ES-I3 (cell line): Measurements from ENCODE around the gene CNTNAP3B.
"Not testable (repeated sequence)": the region's sequence is repeated elsewhere in the genome, so short reads cannot be mapped to it uniquely, and the experiment has no call there.

Experiments
- H3K36me3 ChIP-seq: 2 replicates; pipeline ENCODE4 v1.6.1; 2013; ENCODE audit warnings: mild to moderate bottlenecking, low read length, control low read depth, moderate library complexity; ENCODE audit not compliant: insufficient read depth
- H3K4me1 ChIP-seq: 2 replicates; pipeline ENCODE4 v1.6.1; 2013; ENCODE audit warnings: mild to moderate bottlenecking, control low read depth, low read length; ENCODE audit not compliant: insufficient read depth
- H3K9ac ChIP-seq: 2 replicates; pipeline ENCODE4 v1.6.1; 2013; ENCODE audit warnings: low read depth, mild to moderate bottlenecking, low read length, moderate library complexity
- H3K9me3 ChIP-seq: 2 replicates; pipeline ENCODE4 v1.6.1; 2013; ENCODE audit warnings: mild to moderate bottlenecking, low read length, moderate library complexity; ENCODE audit not compliant: control insufficient read depth, insufficient read depth

The CNTNAP3B gene

GRCh38 chr9:42129073-42129729, at the start of gene CNTNAP3B:
TSS of gene CNTNAP3B (minus strand) at chr9:42129426. CDS start at chr9:42129094, 332 bp downstream.
- H3K4me1 ChIP-seq, H3K36me3 ChIP-seq, H3K9me3 ChIP-seq, H3K9ac ChIP-seq: not testable (repeated sequence)

- H3K9me3 ChIP-seq, H3K9ac ChIP-seq, H3K4me1 ChIP-seq, H3K36me3 ChIP-seq: not testable (repeated sequence)
These were observed 31.1 kb upstream of the CNTNAP3B start for GRCh38 chr9:42160299-42160698.

- H3K4me1 ChIP-seq, H3K9ac ChIP-seq, H3K9me3 ChIP-seq, H3K36me3 ChIP-seq: not testable (repeated sequence)
These were observed 2.0 kb downstream of the CNTNAP3B start for GRCh38 chr9:42127056-42127841.

GRCh38 chr9:42121007-42121406, 8.2 kb downstream of the CNTNAP3B start:
- H3K9me3 ChIP-seq, H3K4me1 ChIP-seq, H3K36me3 ChIP-seq, H3K9ac ChIP-seq: not testable (repeated sequence)

GRCh38 chr9:42095929-42096328, 33.3 kb downstream of the CNTNAP3B start:
- not testable (repeated sequence) for H3K36me3 ChIP-seq, H3K9ac ChIP-seq, H3K9me3 ChIP-seq, H3K4me1 ChIP-seq

- H3K4me1 ChIP-seq, H3K36me3 ChIP-seq, H3K9ac ChIP-seq, H3K9me3 ChIP-seq: not testable (repeated sequence)
These were observed 44.7 kb downstream of the CNTNAP3B start for GRCh38 chr9:42084559-42084952.

- not testable (repeated sequence) for H3K4me1 ChIP-seq, H3K9ac ChIP-seq, H3K9me3 ChIP-seq, H3K36me3 ChIP-seq
These were observed 45.2 kb downstream of the CNTNAP3B start for GRCh38 chr9:42083877-42084558.

- not testable (repeated sequence) for H3K9me3 ChIP-seq, H3K9ac ChIP-seq, H3K4me1 ChIP-seq, H3K36me3 ChIP-seq
These were observed 48.9 kb downstream of the CNTNAP3B start for GRCh38 chr9:42080376-42080775.

GRCh38 chr9:42074868-42075267, 54.4 kb downstream of the CNTNAP3B start:
- H3K9me3 ChIP-seq, H3K36me3 ChIP-seq, H3K9ac ChIP-seq, H3K4me1 ChIP-seq: not testable (repeated sequence)

GRCh38 chr9:42071026-42071425, 58.2 kb downstream of the CNTNAP3B start:
- H3K4me1 ChIP-seq, H3K9ac ChIP-seq, H3K36me3 ChIP-seq, H3K9me3 ChIP-seq: not testable (repeated sequence)

- not testable (repeated sequence) for H3K36me3 ChIP-seq, H3K9me3 ChIP-seq, H3K9ac ChIP-seq, H3K4me1 ChIP-seq
These were observed 59.0 kb downstream of the CNTNAP3B start for GRCh38 chr9:42070035-42070799.

GRCh38 chr9:42053874-42054273, 75.4 kb downstream of the CNTNAP3B start:
- not testable (repeated sequence) for H3K9ac ChIP-seq, H3K4me1 ChIP-seq, H3K36me3 ChIP-seq, H3K9me3 ChIP-seq

GRCh38 chr9:42050701-42051100, 78.5 kb downstream of the CNTNAP3B start:
- H3K36me3 ChIP-seq, H3K4me1 ChIP-seq, H3K9me3 ChIP-seq, H3K9ac ChIP-seq: not testable (repeated sequence)

- H3K9ac ChIP-seq, H3K4me1 ChIP-seq, H3K9me3 ChIP-seq, H3K36me3 ChIP-seq: not testable (repeated sequence)
These were observed 84.7 kb downstream of the CNTNAP3B start for GRCh38 chr9:42044422-42045010.
